ENCODE data around the gene PLA2G4C.

The PLA2G4C gene

DNA sequence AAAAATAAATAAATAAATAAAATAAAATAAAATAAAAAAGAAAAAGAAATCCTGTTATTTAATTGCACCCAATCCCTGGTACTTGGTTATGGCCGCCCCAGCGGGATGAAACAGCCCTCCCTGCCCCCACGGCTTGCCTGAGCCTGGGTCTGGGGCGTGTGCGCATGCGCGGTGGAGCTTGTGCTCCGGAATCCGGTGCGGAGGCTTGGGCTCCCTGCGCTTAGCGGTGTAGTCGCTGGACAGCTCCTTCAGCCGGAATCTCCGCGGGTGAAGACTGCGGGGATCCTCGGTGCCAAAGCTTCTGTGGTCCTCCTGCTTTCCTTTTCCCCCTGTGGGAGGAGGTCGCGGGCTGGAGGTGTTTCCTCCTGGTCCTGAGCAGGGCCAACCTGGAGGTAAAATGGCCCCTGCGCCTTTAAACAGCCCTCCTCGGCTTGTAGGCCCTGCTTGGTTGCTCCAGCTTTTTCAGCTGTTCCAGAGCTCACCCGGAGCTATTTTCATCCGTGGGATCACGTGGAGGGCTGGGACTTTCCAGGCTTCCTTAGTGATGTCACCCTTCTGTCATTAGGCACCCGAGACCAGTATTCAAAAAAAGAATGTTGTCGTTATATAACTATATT, at the start of gene PLA2G4C:
TSS of gene PLA2G4C (minus strand) at position 468 of the 617 bp plus-strand sequence. CDS start 4,288 bp downstream, outside the sequence.
- peak; percentile 63 to 69 for DNase-seq (ENCODE audit: low read depth in 2 of 2)

- no peak for DNase-seq (ENCODE audit: low read depth in 2 of 2)
Measured at GRCh38 chr19:48158210-48158790, 47.7 kb upstream of the PLA2G4C start.

- no peak for DNase-seq (ENCODE audit: low read depth in 2 of 2)
Measured at GRCh38 chr19:48154003-48154402, 43.4 kb upstream of the PLA2G4C start.

GRCh38 chr19:48152551-48152950, 41.9 kb upstream of the PLA2G4C start:
- peak; percentile 24 to 29 for DNase-seq (ENCODE audit: low read depth in 2 of 2)

DNA sequence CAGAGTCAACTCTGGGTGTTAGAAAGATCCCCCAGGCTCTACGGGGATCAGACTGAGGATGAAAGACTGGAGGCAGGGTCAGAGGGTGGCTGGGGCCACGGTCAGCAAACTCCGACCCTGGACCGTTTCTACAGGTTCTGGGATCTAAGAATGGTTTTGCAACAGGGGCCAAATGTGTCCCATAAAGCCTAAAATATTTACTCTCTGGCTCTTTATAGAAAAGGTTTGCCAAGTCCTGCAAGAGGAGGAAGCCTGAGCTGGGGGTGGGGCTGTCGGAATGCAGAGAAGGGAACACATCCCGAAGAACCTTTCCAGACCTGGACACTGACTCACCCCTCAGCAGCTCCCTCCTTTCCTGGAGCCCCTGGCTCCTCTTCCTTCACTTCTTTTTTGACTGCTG, 38.8 kb upstream of the PLA2G4C start:
- DNase-seq (ENCODE audit: low read depth in 2 of 2) = no peak

GRCh38 chr19:48148576-48148975, 38.0 kb upstream of the PLA2G4C start:
- DNase-seq (ENCODE audit: low read depth in 2 of 2) = no peak

GRCh38 chr19:48147597-48148175, 37.1 kb upstream of the PLA2G4C start:
- no peak for DNase-seq (ENCODE audit: low read depth in 2 of 2)

DNA sequence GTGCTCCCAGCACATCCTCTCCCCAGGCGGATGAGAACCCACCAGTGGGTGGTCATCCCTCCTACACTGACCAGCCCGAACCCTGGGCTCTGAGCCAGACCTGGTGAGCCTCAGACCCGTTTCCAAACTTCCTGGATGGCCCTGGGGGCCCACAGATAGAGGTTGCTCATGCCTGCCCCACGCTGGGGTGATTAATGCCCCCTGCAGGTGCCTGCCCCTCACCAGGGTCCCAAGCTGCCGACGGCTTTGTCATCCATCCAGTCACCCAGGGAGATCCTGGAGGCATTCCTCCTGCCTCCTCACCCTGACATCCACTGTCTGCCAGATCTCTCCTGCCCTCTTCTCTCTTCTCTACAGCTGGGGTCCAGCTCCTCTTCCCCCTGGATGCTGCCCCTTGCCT, 28.4 kb upstream of the PLA2G4C start:
- no peak for DNase-seq (ENCODE audit: low read depth in 2 of 2)

DNA sequence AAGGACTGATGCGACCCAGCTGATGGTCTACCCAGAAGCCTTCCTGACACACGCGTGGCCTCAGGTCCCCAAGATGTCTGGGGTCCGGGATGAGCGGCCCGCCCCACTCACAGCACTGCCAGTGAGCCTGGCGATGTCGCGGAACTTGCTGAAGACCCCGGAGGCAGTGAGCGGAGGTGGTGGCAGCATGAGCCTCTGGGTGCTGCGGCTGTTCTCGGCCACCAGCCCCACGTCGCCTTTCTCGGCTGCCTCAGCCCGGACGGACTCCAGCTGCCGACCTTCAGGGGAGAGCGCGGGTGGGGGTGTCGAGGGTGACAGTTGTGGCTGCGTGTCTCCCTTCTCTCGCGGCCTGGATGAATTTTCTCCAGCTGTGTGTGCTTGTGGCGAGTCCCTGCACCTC, 26.8 kb upstream of the PLA2G4C start:
- no peak for DNase-seq (ENCODE audit: low read depth in 2 of 2)

DNA sequence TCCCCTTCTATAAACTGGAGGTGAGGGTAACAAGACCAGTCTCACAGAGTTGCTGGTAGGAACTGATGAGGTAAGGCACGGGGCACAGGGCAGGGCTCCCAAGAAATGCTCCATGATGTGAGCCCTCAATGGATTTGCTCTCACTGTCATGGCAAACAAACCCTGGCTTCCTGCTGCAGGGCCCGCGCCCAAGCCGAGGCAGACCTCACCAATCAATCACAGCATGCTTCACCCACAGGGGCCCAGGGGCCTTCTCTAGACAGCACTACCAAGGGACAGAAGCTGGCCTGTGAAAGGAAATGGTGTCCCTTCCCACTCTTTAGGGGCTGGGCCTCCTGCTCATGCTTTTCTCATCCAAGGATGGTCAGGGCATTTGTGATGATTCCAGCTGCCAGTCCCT, 25.9 kb upstream of the PLA2G4C start:
- no peak for DNase-seq (ENCODE audit: low read depth in 2 of 2)

DNA sequence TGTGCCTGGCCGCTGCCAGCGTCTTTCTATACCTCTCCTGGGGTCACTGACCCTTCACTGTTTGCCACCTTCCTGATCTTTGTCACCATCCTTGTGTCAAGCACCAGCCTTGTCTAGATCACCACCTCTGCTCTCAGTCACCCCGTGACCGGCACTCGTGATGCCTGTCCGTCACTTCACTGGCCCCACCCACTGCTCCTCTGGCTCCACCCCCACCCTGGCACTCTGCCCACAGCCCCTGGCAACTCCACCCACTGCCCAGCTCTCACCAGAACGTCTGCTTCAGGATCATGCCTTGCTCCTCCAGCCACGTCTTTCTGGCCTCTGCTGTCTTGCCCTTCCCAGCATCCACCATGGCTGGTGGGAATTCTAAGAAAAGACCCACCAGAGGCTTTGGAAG, 24.8 kb upstream of the PLA2G4C start:
- no peak for DNase-seq (ENCODE audit: low read depth in 2 of 2)

GRCh38 chr19:48133094-48133493, 22.5 kb upstream of the PLA2G4C start:
- no peak for DNase-seq (ENCODE audit: low read depth in 2 of 2)

DNA sequence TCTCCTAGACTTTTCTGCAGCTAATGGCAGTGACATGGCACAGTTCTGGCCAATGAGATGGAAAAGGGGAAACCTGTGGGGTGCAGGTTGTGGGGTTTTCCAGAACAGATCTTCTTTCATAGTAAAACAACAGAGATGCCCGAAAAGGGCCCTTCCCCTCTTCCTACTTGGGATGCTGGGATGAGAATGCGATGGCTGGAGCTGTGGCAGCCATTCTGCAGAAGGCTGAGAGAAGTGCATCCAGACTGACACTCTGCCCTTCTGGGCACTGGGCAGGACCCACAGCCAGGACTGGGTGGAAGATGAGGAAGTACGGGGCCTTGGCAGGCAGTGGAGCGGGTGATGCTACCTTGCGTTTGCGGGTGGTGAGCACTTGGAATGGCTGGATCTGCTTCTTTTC, 16.9 kb upstream of the PLA2G4C start:
- DNase-seq (ENCODE audit: low read depth in 2 of 2) = no peak

DNA sequence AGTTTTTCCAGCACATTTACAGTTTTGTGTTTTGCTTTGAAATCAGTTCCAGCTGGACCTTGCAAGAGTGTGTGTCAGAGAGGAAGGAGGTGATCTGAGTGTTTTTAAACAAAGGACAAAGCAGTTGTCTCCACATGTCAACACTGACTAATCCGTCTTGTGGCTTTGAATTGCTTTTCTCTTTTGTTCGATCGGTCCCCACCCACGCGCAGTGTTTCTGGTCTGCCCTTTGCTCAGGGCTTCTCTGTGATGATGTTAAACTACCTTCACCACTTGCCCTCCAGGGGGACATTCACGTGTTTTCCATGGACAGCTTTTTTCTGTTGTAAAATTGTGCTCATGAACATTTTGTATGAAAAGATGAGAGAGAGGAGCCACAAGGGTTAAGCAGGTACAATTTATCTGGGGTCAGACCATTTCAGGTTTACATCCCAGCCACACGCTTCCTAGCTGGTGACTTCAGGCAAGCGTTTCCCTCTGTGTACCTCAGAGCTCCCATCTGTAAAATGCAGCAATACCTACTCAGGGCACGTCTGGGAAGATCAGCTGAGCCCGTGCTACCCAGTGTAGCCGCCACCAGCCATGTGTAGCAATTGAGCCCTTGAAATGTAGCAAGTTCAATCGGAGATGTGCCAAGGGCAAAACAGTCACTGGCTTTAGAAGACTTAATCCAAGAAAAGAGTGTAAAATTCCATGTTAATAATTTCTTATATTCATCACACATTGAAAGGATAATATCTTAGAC, 13.5 kb upstream of the PLA2G4C start:
- DNase-seq (ENCODE audit: low read depth in 2 of 2) = peak; percentile 10 to 12

GRCh38 chr19:48122421-48122820, 11.8 kb upstream of the PLA2G4C start:
- no peak for DNase-seq (ENCODE audit: low read depth in 2 of 2)

GRCh38 chr19:48121909-48122371, 11.3 kb upstream of the PLA2G4C start:
- no peak for DNase-seq (ENCODE audit: low read depth in 2 of 2)

GRCh38 chr19:48121066-48121465, 10.4 kb upstream of the PLA2G4C start:
- no peak for DNase-seq (ENCODE audit: low read depth in 2 of 2)

GRCh38 chr19:48120505-48120904, 9.9 kb upstream of the PLA2G4C start:
- DNase-seq (ENCODE audit: low read depth in 2 of 2) = no peak

DNA sequence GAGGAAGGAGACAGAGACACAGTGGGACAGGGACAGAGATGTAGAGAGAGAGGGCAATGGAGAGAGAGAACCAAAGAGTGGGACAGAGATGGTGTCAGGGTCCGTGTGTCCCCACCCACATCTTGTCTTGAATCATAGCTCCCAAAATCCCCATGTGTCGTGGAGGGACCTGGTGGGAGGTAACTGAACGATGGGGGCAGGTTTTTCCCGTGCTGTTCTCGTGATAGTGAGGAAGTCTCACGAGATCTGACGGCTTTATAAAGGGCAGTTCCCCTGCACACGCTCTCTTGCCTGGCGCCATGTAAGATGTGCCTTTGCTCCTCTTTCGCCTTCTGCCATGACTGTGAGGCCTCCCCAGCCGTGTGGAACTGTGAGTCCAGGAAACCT, 7.5 kb upstream of the PLA2G4C start:
- no peak for DNase-seq (ENCODE audit: low read depth in 2 of 2)

DNA sequence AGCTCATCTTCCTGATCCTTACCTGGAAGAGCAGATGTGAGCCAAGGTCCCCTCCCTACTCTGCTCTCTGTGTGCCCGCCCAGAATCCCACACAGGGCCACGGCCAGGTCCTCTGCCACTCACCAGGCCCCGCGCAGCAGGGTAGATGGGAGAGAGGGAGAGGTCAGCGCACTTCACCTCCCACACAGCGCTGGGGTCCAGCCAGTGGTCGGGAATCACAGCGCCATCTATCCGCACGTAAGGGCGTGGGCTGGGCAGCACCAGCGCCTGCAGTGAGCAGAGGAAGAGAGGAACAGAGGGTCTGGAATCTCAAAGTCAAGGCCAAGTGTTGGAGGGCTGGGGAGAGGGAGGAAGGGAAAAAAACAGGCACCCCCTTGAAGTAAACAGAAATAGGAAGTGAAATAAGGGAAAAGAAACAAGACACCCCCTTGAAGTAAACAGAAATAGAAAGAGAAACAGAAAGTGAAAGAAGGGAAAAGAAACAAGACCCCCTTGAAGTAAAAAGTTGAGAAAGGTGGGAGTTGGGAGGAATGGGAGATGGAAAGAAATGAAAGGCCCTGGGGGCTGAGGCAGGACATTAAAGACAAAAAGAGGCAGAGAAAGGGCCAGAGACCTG, 7.0 kb upstream of the PLA2G4C start:
- no peak for DNase-seq (ENCODE audit: low read depth in 2 of 2)

DNA sequence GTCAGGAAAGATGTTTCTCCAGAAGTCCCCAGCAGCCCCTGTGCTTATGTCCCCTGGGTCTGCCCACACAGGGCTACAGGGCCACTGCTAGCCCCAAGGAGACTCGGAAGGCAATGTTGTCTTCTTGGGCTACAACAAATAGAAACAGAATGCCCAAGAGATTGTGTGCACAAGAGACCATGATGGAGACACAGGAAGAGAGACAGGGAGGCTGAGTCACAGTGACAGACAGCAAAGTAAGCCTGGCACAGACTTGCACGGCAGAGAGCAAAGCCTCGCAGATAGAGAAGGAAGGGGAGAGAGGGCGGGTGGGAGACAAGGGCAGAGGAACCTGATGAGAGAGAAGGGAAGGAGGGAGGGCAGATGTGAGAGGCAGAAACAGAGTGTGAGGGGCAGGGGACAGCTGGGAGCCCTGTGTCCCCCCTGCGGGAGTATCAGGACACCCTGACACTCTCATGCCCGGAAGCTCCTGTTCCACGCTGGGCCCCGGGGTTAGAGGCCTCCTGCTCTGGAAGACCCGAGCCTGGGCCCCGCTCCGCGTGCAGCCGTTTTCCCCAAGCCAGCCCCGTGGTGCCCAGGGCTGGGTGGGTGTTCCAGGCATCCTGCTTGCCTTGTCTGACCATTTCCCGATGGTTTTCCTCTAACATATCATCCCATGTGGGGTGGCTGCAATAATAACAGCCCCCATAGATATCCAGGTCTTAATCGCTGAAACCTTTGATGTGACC, 2.7 kb upstream of the PLA2G4C start:
- no peak for DNase-seq (ENCODE audit: low read depth in 2 of 2)

DNA sequence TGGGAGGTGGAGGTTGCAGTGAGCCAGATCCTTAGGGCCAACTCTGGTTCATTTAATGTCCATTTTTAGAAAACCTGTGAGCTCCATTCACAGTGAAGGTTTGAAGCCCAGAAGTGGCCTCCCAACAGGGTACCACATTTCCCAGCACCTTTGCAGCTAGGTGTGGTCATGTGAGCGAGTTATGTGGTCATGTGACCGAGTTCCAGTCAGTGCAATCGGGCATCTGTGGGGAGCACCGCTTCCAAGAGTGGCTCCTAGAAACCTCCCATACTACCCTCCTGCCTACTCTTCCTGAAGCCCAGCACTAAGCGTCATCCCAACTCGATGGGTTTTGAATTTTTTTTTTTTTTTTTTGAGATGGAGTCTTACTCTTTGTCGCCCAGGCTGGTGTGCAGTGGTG, 663 bp upstream of the PLA2G4C start:
- DNase-seq (ENCODE audit: low read depth in 2 of 2) = no peak

Measured in fibroblast of skin of left quadriceps (primary cell).